ENCODE results near the gene ZMPSTE24.

DNA sequence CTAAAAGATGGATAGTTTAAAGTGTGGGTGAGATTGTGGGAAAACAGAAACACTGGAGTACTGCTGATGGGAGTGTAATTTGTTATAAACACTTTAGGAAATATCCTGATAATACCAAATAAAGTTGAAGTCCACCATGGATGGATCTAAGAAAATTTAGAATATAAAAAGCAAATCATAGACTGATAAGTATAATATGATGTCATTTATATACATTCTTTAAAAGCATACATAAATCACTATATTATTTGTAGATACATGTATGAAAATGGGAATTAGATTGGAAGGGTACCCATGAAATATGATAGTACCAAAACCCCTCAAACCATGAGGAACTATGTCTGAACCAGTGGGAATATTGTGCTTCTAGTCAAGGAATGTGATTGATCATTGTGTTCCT is 7.9 kb downstream of the ZMPSTE24 start:
- TF ChIP-seq, protein P1, sequence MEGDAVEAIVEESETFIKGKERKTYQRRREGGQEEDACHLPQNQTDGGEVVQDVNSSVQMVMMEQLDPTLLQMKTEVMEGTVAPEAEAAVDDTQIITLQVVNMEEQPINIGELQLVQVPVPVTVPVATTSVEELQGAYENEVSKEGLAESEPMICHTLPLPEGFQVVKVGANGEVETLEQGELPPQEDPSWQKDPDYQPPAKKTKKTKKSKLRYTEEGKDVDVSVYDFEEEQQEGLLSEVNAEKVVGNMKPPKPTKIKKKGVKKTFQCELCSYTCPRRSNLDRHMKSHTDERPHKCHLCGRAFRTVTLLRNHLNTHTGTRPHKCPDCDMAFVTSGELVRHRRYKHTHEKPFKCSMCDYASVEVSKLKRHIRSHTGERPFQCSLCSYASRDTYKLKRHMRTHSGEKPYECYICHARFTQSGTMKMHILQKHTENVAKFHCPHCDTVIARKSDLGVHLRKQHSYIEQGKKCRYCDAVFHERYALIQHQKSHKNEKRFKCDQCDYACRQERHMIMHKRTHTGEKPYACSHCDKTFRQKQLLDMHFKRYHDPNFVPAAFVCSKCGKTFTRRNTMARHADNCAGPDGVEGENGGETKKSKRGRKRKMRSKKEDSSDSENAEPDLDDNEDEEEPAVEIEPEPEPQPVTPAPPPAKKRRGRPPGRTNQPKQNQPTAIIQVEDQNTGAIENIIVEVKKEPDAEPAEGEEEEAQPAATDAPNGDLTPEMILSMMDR (IDR thresholded peaks at IDR 0.05; ENCODE audit: low read depth, low read length, poor library complexity, severe bottlenecking) = no peak
- TF ChIP-seq EZH2phosphoT487 (IDR thresholded peaks at IDR 0.05; ENCODE audit: borderline replicate concordance, low read length) = no peak
